Measurements from ENCODE around the gene HLA-DOA. TPM values are rescaled to one million over a fixed set of nuclear protein-coding genes. Genes with fewer than 3 reads are reported as not detected.

The HLA-DOA gene
- not detected in 2 replicates for total RNA-seq
- long read RNA-seq, result 0 reads

GRCh38 chr6:33008944-33009861, at the start of gene HLA-DOA:
TSS of gene HLA-DOA (minus strand) at chr6:33009591.
- Mint-ChIP-seq H3K36me3 (ENCODE audit: unreplicated experiment) (no peaks in the 10 kb centered on the region), H3K9me3 (ENCODE audit: unreplicated experiment) (no peaks in the 10 kb centered on the region), H3K27ac (ENCODE audit: unreplicated experiment) (no peak within 1 kb of the TSS), H3K4me1 (ENCODE audit: unreplicated experiment) (peaks cover 5% of the 10 kb centered on the region), H3K4me3 (ENCODE audit: unreplicated experiment) (no peak within 1 kb of the TSS), H3K27me3 (ENCODE audit: unreplicated experiment) (peaks cover 64% of the 10 kb centered on the region)
- no peak for DNase-seq (ENCODE audit: extremely low spot score, unreplicated experiment)
- no peak for TF ChIP-seq CTCF (IDR thresholded peaks at IDR 0.05)

GRCh38 chr6:33057222-33058150, 48.1 kb upstream of the HLA-DOA start:
- TF ChIP-seq CTCF (IDR thresholded peaks at IDR 0.05), result no peak
- H3K36me3 Mint-ChIP-seq (ENCODE audit: unreplicated experiment), result no peaks in the 10 kb centered on the region
- no peak for DNase-seq (ENCODE audit: extremely low spot score, unreplicated experiment)
- no peak overlapping the region for H3K27ac Mint-ChIP-seq (ENCODE audit: unreplicated experiment)
- H3K27me3 Mint-ChIP-seq (ENCODE audit: unreplicated experiment), result peaks cover 48% of the 10 kb centered on the region
- no peak overlapping the region for H3K4me3 Mint-ChIP-seq (ENCODE audit: unreplicated experiment)
- H3K4me1 Mint-ChIP-seq (ENCODE audit: unreplicated experiment), result no peaks in the 10 kb centered on the region
- H3K9me3 Mint-ChIP-seq (ENCODE audit: unreplicated experiment), result no peaks in the 10 kb centered on the region

- TF ChIP-seq CTCF (IDR thresholded peaks at IDR 0.05), result no peak
- DNase-seq (ENCODE audit: extremely low spot score, unreplicated experiment), result no peak
- H3K36me3 Mint-ChIP-seq (ENCODE audit: unreplicated experiment), result no peaks in the 10 kb centered on the region
- H3K27ac Mint-ChIP-seq (ENCODE audit: unreplicated experiment), result no peak overlapping the region
- H3K4me3 Mint-ChIP-seq (ENCODE audit: unreplicated experiment), result no peak overlapping the region
- H3K27me3 Mint-ChIP-seq (ENCODE audit: unreplicated experiment), result peaks cover 70% of the 10 kb centered on the region
- no peaks in the 10 kb centered on the region for H3K9me3 Mint-ChIP-seq (ENCODE audit: unreplicated experiment)
- no peaks in the 10 kb centered on the region for H3K4me1 Mint-ChIP-seq (ENCODE audit: unreplicated experiment)
Measured at GRCh38 chr6:33053230-33053629, 43.8 kb upstream of the HLA-DOA start.

GRCh38 chr6:33052627-33053026, 43.2 kb upstream of the HLA-DOA start:
- H3K27ac Mint-ChIP-seq (ENCODE audit: unreplicated experiment), result no peak overlapping the region
- H3K27me3 Mint-ChIP-seq (ENCODE audit: unreplicated experiment), result peaks cover 71% of the 10 kb centered on the region
- H3K36me3 Mint-ChIP-seq (ENCODE audit: unreplicated experiment), result no peaks in the 10 kb centered on the region
- no peaks in the 10 kb centered on the region for H3K9me3 Mint-ChIP-seq (ENCODE audit: unreplicated experiment)
- TF ChIP-seq CTCF (IDR thresholded peaks at IDR 0.05), result no peak
- H3K4me1 Mint-ChIP-seq (ENCODE audit: unreplicated experiment), result no peaks in the 10 kb centered on the region
- DNase-seq (ENCODE audit: extremely low spot score, unreplicated experiment), result no peak
- H3K4me3 Mint-ChIP-seq (ENCODE audit: unreplicated experiment), result no peak overlapping the region

All from osteocyte (in vitro differentiated cells).